GM18508 (cell line): ENCODE results near the gene CEP350.

Experiments used
- ATAC-seq: cut with Tn5 transposase; IDR thresholded peaks from one replicate; pipeline ENCODE4 v1.9.1; 2021; ENCODE audit warnings: moderate number of reproducible peaks; ENCODE audit not compliant: insufficient read depth, unreplicated experiment

CEP350 gene

DNA sequence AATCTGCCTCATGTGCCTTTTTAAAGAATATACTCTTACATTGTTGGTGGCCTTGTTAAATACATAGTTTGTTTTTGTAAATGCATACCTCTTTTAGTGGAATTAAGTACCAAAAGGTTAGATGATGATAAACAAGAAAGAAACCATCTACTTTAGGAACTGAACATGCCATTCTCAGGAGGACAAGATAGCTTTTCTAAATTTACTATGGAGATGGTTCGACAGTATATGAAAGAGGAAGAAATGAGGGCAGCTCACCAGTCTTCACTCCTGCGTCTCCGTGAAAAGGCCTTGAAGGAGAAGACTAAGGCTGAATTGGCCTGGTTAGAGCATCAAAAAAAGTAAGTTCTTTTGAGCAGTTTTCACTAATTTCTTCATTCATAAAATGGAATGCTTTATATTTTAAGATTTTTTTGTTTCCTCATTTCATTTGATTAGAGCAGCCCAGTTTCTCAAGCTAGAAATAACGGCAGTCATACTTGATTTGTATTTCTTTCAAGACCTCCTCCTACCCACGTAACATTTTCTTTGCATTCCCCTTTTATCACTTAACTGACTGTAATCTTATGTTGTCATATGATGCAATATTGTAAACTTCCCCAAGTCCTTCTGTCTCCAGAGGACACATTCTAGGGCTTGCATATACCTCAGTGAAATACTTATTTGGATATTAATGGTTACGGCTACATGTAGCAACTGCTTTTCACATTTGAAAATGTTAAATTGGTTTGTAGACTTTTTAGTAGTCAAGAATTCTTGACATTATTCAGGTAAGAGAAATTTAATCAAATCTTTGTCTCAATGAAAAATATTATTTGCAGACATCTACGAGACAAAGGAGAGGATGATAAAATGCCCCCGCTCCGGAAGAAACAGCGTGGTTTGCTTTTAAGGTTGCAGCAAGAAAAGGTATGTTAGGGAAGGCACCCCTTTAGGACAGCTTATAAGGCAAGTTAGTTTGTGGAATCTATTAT is 99.3 kb downstream of the CEP350 start:
- no peak for ATAC-seq

DNA sequence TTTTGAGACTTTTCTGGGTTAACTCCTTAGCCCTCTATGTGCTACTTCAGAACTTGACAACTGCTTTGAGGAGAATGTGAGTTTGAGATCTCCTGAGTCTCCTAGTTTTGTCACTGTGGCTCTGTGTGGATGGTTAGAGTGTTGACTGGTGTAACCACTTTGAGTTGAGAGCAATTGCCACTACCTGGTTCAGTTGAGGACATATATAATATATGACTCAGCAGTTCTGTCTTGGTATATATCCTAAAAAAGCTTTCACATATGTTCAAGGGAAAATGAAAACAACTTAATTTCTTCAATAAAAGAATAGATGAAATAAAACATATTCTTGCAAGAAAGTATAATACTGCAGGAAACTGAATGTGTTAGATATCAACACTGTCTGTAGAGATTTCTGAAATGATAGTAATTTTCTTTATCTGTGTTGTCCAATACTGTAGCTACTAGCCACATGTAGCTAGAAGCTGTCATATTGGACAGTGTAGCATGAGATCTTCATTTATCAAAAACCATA is 103.3 kb downstream of the CEP350 start:
- no peak for ATAC-seq

DNA sequence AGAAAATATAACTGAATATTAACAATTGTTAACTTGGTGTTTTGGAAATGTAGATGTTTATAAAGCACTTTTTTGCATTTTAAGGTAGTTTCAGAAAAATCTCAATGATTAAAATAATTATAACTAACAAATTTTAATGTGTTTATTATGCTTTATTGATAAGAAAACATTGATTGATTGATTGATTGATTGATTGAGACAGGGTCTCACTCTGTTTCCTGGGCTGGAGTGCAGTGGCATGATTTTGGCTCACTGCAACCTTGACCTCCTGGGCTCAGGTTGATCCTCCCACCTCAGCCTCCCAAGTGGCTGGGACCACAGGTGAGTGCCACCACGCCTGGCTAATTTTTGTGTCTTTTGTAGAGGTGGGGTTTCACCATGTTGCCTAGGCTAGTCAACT is 106.4 kb downstream of the CEP350 start:
- no peak for ATAC-seq

DNA sequence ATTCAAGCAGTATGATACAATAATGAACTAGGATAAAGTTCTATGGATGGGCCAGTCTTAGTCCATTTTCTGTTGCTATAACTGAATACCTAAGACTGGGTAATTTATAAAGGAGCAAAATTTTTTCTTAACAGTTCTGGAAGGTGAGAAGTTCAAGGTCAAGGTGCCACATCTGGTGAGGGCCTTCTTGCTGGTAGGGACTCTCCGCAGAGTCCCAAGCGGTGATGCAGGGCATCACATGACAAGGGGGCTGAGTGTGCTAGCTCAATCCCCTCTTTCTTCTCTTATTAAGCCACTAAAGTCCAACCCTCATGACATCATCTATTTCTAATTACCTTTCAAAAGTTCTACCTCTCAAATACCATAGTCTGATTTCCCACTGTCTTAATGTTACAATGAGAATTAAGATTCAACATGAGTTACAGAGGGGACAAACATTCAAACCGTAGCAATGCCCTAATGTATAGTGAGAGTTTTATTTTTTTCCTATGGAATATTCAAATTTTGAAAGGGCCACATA is 107.9 kb downstream of the CEP350 start:
- ATAC-seq, result no peak

DNA sequence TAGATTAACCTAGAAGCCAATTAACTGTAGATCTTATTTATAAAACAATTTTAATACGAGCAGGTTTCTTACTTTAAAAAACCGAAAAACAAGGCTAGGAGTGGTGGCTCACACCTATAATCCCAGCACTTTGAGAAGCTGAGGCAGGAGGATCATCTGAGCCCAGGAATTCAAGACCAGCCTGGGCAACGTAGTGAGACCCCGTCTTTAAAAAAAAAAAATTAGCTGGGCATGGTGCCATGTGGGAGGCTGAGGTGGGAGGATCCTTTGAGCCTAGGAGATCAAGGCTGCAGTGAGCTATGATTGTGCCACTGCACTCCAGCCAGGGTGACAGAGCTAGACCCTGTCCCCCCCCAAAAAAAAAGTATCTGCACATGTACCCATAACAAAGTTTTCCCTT is 110.8 kb downstream of the CEP350 start:
- no peak for ATAC-seq

DNA sequence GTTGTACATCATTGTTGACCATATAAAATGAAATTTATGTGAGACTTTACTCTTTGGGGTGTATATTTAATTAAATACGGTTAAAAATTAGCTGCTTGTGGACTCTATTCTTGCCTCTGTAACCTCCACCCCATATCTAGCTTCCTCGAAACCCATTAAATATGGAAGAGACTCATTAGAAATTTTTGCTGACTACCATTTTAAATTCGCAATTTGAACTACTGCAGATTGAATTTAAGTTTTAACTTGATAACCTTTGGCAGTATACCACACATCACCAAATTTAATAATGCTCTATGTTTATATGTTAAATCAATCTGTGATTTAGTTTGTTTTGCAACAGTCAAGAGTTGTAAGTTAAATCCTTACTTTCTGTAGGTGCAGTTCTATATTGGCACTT is 111.5 kb downstream of the CEP350 start:
- no peak for ATAC-seq

DNA sequence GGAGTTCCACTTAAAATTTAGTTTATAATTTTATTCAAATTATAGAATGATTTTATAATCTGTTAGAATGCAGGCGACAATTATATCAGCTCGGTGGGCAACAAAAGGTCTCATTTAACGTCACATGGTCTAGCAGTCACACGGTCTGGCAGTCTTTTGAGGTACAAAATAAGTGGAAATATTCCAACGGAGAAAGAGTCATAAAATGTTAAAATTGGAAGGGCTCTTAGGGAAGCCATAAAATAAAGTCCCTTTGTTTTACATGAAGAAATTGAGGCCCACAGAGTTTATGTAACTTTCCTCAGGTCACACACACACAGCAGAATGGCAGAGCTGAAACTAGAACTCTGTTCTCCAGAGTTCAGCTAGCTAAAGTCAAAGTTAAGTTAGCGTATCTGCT is 115.7 kb downstream of the CEP350 start:
- no peak for ATAC-seq

DNA sequence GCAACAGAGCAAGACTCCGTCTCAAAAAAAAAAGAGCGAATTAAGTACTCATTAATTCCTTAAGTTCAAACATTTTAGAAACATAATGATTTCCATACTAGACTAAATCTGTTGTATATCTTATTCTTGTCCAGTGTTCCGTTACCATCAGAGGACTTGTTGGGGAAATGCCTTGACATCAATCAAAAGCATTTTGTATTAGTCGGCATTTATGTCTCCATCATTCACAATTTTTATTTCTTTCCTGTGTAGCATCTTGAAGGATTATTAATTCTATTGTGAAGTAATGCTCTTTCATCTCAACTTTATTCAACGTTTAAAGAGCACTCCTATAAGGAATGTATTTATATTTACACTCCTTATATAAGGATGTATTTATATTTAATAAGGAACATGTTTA is 117.1 kb downstream of the CEP350 start:
- ATAC-seq, result no peak

DNA sequence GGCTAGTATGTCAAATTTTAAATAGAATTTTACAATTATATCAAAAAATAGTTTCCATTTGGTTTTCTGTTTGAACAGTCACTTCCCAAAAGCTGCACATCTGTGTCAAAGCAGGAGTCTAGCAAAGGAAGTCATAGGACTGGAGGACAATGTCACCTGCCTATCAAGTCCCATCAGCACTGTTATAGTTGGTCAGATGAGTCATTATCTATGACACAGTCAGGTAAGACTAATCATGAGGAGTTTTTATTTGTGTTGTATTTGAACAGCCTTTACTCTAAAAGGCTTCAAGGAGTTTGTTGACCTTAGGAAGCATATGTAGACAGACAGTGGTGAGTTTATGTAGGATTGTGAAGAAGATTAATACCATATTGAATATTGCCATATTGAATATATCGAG is 125.8 kb downstream of the CEP350 start:
- no peak for ATAC-seq

DNA sequence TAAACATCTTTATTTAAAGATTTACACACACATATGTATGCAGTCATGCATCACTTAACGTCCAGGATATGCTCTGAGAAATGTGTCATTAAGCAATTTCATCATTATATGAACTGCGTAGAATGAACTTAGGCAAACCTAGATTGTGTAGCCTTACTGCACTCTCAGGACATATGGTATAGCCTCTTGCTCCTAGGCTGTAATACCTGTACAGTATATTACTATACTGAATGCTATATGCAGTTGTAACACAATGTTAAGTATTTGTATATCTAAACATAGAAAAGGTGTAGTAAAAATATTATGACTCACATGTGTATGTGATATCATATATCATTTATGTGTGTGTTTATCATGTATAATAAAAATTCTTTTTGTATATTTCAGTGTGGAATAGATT is 126.9 kb downstream of the CEP350 start:
- no peak for ATAC-seq

DNA sequence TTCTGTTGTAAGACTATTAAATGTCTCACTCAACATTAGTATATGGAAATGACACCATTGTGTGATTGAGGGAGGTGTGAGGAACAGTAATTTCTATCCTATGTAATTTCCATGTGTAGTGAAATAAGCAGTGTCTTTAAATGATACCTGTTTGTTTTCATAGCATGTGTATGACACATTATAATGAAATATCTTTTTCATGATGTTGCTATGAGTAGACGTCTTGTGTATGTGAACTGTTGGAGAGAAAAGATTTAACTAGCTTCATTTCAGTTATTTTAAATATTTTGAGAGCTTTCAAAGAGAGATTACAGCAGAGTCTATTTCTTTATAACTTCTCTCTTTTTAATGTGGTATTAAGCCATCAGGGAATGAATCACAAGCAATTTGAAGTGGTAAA is 128.6 kb downstream of the CEP350 start:
- ATAC-seq, result no peak

DNA sequence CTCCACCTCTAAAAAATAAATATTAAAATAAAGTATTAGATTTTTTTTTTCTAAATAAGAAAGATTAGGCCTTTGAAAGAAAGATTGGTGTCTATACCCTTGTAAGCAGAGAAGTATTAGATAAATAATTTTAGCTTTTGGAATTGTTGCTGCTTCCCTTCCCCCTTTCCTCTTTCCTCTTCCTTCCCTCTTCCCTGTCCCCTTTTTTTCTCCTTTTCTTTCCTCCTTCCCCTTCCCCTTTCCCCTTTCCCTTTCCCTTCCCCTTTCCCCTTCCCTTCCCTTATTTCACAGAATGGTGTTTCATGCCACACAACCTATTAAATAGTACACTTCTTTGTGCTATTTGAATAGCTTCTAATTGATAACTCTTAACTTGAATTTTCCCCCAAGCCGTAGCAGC is 130.3 kb downstream of the CEP350 start:
- no peak for ATAC-seq

DNA sequence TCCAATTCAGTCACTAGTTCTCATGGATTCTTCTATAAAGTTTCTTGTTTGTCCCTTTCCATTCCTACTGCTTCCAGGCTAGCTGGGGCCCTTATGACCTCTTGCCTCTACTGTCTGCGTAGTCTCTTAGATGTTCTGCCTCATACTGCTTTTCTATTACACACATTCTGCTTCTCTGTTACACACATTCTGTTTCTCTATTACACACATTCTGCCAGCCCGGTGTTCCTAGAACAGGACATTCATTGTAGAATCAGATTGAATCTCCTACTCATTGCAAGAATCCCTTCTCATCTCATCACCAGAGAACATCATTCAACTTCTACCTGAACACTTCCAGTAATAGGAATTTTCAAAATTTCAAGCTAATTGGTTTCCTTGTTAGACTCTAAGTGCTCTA is 130.7 kb downstream of the CEP350 start:
- ATAC-seq, result no peak

DNA sequence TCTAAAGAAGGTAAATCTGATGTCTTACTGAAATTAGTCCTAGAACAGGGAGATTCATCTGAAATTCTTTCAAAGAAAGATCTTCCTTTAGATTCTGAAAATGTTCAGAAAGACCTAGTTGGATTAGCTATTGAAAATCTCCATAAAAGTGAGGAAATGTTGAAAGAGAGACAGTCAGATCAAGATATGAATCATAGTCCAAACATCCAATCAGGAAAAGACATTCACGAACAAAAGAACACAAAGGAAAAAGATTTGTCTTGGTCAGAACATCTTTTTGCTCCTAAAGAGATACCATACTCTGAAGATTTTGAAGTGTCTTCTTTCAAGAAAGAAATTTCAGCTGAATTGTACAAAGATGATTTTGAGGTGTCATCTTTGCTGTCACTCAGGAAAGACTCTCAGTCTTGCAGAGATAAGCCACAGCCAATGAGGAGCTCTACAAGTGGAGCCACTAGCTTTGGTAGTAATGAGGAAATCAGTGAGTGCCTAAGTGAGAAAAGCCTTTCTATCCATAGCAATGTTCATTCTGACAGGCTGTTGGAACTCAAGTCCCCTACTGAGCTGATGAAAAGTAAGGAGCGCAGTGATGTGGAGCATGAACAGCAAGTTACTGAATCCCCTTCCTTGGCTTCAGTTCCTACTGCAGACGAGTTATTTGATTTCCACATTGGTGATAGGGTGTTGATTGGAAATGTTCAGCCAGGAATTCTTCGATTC is 138.5 kb downstream of the CEP350 start:
- ATAC-seq, result no peak

DNA sequence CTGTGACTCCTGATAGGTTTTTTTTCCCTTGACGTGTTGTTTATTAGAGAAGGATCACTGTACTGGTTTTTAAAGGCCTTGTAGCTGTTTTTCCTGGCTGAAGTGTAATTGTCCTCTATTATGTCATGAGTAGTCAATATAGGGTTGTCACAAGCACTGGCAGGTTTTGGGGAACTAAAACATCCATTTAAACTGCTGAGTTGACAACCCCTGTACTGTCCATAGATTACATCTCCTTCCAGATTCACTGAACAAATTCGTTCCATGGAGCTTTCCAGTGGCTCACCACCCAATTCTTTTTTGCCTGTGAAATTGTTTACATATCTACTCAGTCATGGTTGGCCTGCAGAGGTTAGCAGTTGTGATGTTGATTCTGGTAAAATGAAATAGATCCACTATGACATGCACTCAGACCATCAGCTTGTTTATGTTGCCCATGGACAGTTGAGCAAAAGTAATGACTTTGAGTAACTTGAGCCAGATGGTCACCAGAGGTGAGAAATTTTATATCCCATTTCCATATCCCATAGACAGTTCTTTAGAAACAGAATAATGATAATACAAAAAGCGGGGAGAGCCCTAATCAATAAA is 140.2 kb downstream of the CEP350 start:
- no peak for ATAC-seq

DNA sequence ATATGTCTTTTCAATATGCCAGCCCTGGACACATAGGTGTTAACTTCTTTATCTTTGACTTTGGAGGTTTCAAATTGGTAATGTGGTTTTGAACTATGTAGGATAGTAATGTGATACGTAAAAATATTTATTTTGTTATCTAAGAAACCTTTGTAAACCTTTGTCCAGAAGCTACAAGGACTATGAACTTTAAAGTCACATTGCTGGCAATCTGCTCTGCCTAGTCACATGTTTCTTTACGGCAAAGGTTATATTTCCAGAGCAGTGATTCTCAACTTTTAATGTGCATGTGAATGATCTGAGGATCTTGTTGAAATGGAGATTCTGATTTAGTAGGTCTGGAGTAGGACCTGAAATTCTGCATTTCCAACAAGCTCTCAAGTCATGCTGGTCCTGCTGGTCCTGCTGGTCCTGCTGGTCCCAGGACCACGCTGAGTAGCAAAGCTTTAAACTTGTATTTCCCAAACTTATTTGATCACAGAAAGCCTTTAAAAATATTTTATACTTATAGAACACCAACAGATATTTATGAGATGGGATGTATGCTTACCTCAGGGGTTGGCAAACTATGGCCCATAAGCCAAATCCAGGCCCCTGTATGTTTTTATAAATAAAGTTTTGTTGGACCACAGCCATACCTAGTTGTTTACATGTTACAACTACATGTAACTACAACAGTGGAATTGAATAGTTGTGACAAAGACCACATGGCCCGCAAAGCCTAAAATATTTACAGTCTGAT is 142.1 kb downstream of the CEP350 start:
- ATAC-seq, result no peak

DNA sequence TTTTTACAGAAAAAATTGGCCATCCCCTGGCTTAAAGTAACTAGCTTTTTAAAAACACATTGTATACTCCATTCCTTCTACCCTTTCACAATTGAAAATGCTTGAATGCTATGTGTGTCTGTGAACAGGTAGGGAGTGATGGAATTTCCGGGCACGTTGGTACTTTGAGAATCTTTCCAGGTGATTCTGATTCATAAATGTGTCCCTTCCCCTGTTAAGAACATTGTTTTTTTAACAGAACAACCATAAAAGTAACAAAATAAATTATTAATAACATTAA is 142.7 kb downstream of the CEP350 start:
- no peak for ATAC-seq

DNA sequence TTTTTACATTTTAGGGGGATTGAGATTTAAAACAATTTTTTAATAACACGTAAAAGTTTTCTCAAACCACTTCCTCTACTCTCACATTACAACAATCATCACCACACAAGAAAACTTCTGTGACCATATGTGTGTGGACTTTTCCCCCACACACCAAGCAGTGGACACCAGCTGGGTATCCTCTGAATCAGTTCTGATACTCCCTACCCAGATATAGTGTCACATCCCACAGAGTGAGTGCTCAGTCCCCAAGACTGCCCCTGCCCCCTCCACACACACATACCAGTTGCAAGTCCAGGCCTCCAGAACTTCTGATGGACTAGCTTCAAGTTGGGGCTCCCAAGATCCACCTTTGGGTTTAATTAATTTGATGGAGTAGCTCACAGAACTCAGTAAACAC is 146.8 kb downstream of the CEP350 start:
- no peak for ATAC-seq

DNA sequence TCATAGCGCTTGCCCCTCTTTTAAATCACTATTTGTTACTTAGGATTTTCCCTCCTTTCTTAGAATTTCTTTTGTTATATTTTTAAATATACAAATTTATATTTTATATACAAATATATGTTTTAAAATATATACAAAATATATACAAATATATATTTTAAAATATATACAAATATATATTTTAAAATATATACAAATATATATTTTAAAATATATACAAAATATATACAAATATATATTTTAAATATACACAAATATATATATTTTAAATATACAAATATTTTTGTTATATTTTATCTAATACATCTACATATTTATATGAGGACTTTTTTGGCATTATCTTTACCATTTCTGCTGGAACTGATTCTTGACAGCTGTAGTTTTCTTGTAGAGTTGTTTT is 149.2 kb downstream of the CEP350 start:
- no peak for ATAC-seq

DNA sequence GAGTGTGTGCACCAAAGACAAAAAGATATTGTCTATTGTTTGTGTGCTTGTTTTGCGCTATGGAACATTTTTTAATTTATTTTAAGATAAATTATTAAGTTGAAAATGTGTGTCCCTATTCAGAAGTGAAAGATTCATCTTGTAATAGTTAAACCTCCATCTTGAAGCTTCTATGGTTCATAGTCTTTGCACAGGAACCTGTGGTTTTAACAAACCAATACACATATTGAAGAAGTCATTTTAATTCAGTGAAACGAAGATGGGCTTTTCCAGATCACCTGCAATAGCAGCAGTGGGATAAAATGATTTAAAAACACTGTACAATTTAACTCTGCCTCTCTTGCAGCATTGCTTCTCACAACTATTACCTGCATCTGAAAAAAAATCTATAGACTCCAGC is 157.5 kb downstream of the CEP350 start:
- ATAC-seq, result no peak
